GM12873 (cell line): ENCODE data around the gene C8A.

Experiments
- CTCF ChIP-seq: IDR thresholded peaks from 2 replicates; pipeline ENCODE4 v1.5.1; 2012; ENCODE audit warnings: low read depth, mild to moderate bottlenecking, moderate library complexity, low read length, control low read depth; ENCODE audit not compliant: insufficient read depth; ENCODE audit errors: missing control alignments

Gene C8A

GRCh38 chr1:56837244-56837939, 17.2 kb upstream of the C8A start:
- TF ChIP-seq CTCF, result no peak

DNA sequence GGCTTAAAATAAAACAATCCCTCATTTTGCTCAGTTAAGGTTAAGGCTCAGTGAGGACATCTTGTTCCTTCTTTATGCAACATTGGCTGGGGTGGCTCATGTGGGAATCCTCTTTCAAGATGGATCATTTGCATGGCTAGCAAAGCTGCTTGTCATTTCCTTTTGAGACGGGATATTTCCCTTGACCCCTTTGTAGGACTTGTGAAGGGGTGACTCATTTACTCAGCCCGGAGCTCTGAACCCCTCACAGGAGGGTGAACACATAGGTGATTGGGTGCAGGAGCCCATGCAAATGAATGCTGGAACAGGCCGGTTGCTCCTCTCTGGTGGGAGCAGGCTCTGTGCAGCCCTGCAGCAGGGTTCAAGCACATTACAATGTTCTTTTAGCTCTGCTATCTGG, 15.8 kb upstream of the C8A start:
- TF ChIP-seq CTCF, result no peak

DNA sequence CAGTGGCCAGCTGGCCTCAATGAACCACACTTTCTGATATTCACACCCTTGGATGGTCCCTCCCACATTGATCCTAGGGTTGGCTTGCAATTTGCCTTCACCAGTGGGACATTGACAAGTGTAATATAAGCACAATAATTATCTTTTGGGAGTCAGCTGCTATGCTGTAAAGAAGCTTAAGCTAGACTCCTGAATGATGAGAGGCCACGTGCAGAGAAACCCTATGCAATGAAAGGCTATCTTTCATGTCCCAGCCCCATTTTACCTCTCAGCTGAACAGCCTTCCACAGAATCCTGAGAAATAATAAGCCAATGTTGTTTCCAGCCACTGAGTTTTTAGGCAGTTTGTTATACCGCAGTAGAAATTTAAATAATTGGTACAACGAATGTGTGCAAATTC, 11.1 kb upstream of the C8A start:
- no peak for TF ChIP-seq CTCF

DNA sequence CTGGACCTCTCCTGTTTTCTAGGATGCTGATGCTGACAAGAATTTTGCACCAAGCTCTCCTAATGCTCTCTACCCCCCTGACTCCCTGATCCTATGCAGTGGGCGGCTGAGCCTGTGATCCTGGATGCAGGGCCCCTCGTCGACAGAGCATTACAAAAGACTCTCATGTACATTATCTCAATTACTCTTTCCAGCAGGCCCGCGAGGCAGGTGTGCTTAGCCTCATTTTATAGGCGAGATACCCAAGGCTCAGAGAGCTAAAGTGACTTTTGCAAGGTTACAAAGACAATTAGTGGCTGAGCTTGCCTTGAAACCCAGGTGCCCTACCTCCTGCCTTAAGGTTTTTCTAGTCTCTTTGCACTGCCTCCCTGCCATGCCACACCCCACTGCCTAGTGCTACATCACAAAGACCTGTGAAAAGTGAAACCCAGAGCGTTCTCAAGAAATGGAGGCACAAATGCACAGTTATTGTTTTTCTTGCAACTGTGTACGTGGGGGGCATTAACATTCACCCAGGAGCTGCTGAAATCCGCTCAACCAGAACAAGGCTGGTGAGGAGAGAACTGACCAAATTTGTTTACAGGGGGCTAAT, 10.0 kb upstream of the C8A start:
- no peak for TF ChIP-seq CTCF

DNA sequence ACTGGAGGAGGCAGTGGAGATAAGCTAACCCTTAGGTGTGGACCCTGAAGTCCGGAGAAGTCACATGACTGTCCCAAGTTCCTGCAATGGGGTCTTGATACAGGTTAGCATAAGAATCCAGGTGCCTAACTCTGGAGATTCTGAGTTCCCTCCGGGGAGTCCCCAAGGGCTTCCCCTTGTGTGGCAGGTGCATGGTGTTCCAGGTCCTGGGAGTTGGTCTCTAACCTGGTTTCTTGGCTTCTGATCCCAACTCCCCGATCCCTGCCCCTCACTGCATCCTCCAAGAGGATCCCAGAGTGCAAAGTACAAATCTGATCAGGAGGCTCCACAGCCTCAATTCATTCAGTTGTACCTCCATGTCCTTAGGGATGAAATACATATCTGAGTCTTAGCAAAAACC, 9.3 kb upstream of the C8A start:
- TF ChIP-seq CTCF, result no peak

DNA sequence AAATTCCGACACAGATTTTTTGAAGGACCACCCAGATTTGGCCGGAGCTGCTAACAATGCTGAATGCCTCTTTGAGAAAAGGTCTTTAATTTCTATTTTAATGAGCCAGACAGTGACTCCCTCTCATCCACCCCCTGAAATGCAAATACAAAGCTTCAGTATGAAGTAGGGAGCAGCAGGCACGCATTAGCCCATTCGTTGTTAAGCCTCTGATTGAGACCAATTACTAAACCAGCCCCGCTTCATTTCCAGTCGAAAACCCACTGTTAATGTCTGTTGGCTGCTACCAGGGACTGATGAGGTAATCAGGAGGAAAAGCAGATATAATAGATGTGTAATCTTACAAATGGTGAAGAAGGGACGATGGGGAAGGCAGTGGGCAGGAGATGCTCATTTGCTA, 4.8 kb upstream of the C8A start:
- no peak for TF ChIP-seq CTCF

GRCh38 chr1:56850411-56850810, 4.2 kb upstream of the C8A start:
- no peak for TF ChIP-seq CTCF
